GM18508 (cell line): ENCODE data around the gene SNX25.
"Not testable (repeated sequence)": the region's sequence is repeated elsewhere in the genome, so short reads cannot be mapped to it uniquely, and the experiment has no call there.

Source experiments
- ATAC-seq: cut with Tn5 transposase; IDR thresholded peaks from one replicate; pipeline ENCODE4 v1.9.1; 2021; ENCODE audit warnings: moderate number of reproducible peaks; ENCODE audit not compliant: insufficient read depth, unreplicated experiment

Gene SNX25

DNA sequence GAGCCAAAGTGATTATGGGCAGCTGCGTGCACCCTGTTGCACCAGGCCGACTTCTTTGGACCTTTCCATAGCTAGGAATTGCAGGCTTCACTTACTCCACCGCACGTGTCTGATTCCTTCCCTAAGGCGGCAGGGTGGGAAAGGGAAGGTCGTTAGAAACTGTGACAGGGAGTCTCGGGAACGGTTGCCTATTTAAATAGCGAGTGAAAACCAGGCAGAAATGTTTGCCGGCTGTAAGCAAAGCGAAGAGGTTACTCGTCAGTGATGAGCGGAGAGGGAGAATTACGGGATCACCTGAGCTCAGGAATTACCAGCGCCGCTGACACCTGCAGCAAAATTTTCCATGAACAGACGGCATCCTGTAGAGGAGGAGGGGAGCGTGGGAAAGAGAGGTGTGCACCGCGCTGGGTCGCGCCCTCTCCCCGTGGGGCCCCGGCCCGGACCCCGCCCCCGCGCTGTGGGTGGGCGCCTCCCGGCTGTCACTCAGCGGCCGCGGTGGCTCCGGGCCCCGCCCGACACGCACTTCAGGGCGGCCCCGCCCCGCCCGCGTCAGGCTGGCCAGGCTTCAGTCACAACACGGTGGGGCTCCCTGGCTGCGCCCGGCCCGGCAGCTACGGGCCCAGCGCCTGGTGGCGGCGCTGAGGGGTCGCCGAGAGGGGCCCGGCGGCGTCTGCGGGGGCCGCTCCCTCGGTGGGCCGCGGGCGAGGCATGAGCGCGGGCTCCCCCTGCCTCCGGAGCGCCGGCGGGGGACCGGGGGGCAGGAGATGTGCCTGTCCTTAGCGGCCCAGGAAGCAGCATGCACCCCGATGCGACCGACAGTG, at the start of gene SNX25:
Gene SNX25, plus strand, starts transcription at position 568 of the 821 bp plus-strand sequence. Its CDS starts 229 bp downstream, at position 797.
- peak; percentile 32 for ATAC-seq

GRCh38 chr4:185165605-185166063, 43.8 kb upstream of the SNX25 start:
- ATAC-seq, result peak; percentile 96

- ATAC-seq, result no peak
These were observed 42.2 kb upstream of the SNX25 start for GRCh38 chr4:185167234-185167633.

DNA sequence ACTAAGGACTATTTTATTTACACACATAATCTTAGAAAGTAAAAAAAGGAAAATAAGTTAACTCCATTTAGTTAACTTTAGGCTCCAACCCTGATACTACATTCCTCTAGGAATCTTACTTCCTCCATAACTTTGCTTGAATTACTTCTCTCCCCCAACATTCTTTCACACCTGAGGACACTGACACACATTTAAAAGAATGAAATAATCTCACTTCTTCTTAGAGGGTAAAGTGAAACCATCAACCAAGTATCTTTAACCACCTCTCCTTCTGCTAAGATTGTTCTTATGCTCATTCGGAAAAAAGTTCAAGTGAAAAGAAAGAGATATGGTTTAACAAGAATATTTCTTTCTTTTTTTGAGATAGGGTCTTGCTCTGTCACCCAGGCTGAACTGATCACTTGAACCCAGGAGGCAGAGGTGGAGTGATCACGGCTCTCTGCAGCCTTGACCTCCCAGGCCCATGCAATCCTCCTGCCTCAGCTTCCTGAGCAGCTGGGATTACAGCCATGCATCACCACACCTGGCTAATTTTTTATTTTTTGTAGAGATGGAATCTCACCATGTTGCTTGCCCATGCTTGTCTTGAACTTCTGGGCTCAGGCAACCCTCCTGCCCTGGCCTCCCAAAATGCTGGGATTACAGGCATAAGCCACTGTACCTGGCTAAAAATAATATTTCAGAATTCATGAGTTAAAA, 37.9 kb upstream of the SNX25 start:
- peak; percentile 87 for ATAC-seq

- no peak for ATAC-seq
These were observed 29.9 kb upstream of the SNX25 start for GRCh38 chr4:185179488-185179887.

- ATAC-seq, result no peak
These were observed 27.2 kb upstream of the SNX25 start for GRCh38 chr4:185182239-185182638.

DNA sequence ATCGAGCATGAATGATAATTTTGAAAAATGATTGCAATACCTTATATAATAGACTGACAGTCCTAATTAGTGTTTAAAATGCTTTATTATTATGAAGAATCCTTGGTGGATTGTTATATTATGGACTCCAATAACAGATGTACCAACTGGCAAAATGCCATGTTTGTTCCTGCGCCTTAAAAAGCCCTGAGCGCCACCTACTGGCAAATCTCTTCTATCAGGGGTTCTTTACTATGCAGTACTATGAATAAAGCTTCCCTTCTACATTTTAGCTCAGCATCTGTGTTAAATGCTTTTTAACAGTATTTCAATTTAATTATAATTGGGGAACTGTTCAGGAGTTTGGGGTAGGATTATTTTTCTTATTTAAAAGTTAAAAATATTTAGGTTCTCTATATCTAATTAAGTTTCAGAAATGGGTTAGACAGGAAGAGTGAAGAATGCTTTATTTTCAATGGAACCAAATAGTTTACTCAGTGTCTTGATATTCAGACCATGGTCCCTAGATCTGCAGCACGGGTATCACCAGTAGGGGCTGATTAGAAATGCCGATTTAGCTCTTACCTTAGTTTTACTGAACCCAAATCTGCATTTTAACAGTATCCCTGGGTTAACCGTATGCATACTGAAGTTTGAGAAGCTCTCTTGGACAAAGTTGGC, 25.6 kb upstream of the SNX25 start:
- no peak for ATAC-seq

- ATAC-seq, result no peak
These were observed 22.6 kb upstream of the SNX25 start for GRCh38 chr4:185186769-185187168.

- ATAC-seq, result no peak
These were observed 19.6 kb upstream of the SNX25 start for GRCh38 chr4:185189606-185190305.

DNA sequence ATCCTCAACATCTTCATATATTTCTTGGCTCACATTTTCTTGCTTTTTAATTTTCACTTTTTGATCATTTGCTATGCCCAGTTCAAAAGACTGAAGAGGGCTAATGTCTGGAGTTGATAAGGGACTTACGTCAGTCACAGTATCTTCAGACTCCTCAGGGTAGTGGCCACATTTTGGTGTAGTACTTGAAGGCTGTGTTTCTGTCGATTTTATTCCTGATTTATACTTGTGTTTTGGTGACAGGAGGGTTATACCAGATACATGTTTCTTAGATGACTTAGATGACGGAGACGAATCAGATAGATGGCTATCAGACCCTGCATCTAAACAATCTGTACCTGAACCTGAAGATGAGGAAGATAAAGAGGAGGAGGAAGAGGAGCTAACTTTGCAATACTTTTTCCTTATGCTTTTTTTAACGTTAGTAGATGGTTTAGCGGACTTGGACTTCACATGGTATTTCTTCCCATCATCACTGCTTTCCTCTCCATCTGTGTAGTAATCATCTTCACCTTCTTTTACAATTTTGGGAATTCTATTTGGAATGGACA, 19.0 kb upstream of the SNX25 start:
- ATAC-seq, result no peak

DNA sequence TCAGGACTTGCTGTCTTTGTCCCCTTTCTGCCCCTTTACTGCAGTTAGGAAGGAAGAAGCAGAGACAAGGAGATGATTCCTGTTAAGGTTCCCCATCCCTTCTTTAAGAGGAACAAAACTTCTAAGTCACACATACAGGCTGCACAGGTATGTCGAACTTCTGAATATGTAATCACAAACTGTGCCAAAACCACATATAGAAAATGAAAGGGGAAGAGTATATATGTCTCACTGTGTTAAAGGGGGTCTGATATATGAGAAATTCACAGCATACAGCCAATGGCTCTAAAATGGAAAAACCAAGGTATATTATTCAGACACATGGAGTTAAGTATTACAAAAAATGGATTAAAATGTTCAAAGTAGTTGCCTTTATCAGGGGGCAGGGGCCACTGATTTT, 17.3 kb upstream of the SNX25 start:
- peak; percentile 69 for ATAC-seq

GRCh38 chr4:185194924-185195888, 14.2 kb upstream of the SNX25 start:
- ATAC-seq, result no peak

- no peak for ATAC-seq
These were observed 13.0 kb upstream of the SNX25 start for GRCh38 chr4:185196437-185196836.

DNA sequence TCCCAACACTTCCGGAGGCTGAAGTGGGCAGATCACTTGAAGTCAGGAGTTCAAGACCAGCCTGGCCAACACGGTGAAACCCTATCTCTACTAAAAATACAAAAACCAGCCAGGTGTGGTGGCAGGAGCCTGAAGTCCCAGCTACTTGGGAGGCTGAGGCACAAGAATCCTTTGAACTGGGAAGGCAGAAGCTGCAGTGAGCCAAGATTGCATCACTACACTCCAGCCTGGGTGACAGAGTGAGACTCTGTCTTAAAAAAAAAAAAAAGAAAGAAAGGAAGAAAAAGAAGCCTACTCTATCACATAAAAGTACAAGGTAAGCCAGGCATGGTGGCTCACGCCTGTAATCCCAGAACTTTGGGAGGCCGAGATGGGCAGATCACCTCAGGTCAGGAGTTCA, 11.2 kb upstream of the SNX25 start:
- ATAC-seq, result not testable (repeated sequence)

GRCh38 chr4:185201977-185202962, 7.1 kb upstream of the SNX25 start:
- ATAC-seq, result no peak

- ATAC-seq, result peak; percentile 7
These were observed 6.4 kb upstream of the SNX25 start for GRCh38 chr4:185202984-185203485.

DNA sequence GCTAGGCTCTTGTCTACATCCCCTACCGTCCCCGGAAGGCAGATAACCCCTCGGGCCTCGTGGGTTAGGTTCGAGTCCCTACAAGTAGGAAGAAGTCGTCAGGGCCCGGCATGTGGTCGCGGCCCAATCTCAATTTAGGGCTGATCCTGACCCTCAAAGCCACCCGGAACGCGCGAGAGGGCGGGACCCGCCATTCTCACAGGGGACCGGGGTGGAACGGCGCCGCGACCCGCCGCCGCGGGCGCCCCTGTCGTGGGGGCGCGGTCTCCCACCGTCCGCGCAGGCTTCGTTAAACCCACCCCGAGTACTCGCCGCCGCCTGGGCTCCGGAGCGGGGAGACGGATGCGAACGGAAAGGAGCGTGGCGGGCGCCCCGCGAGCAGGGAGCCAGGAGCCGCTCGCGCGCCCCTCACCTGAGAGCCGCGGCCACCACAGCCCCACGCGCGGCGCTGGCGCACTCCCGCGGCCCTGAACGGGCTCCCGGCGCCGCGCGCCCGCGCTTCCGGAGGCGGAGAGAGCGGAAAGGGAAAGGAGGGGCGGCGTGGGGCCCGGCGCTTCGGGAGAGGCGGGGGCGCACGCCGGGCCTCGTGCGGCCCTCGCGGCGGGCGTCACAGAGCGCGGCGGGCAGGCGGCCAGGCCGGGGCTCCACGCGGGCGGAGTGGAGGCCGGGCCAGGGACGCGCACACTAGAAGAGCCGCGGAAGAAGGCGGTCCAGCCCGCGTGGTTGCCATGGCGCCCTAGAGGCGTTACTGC, 5.7 kb upstream of the SNX25 start, which contains the start of gene CFAP97:
Gene CFAP97, minus strand, starts transcription at position 515 of the 752 bp plus-strand sequence. CDS start 12,804 bp downstream, outside the sequence.
- peak; percentile 35 for ATAC-seq
